ENCODE data around the gene SLBP.

- TF ChIP-seq, protein P1, sequence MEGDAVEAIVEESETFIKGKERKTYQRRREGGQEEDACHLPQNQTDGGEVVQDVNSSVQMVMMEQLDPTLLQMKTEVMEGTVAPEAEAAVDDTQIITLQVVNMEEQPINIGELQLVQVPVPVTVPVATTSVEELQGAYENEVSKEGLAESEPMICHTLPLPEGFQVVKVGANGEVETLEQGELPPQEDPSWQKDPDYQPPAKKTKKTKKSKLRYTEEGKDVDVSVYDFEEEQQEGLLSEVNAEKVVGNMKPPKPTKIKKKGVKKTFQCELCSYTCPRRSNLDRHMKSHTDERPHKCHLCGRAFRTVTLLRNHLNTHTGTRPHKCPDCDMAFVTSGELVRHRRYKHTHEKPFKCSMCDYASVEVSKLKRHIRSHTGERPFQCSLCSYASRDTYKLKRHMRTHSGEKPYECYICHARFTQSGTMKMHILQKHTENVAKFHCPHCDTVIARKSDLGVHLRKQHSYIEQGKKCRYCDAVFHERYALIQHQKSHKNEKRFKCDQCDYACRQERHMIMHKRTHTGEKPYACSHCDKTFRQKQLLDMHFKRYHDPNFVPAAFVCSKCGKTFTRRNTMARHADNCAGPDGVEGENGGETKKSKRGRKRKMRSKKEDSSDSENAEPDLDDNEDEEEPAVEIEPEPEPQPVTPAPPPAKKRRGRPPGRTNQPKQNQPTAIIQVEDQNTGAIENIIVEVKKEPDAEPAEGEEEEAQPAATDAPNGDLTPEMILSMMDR (IDR thresholded peaks at IDR 0.05) = no peak
- TF ChIP-seq POLR2A (IDR thresholded peaks at IDR 0.05) = no peak
These were observed 55.1 kb downstream of the SLBP start for GRCh38 chr4:1656986-1657385.
